ENCODE results near the gene MRC1.

The MRC1 gene

GRCh38 chr10:17783751-17784150 is 25.4 kb upstream of the MRC1 start:
- no peaks in the 10 kb centered on the region for H3K9me3 ChIP-seq (ENCODE audit: control insufficient read depth, insufficient read depth, low read depth, low read length)
- H3K4me1 ChIP-seq (ENCODE audit: control insufficient read depth, insufficient read depth, low read length), result no peaks in the 10 kb centered on the region
- CTCF ChIA-PET, result no interaction called here
- H3K36me3 ChIP-seq (ENCODE audit: control insufficient read depth in 2 of 2, insufficient read depth in 1 of 2, low read length in 2 of 2), result no peaks in the 10 kb centered on the region
- no peak overlapping the region for H3K27ac ChIP-seq (ENCODE audit: extremely low read depth, low read depth, low read length)
- POLR2A ChIA-PET, result interaction anchor here (0.5 kb wide), 1 partner anchor 168 kb away, joined by 3 read pairs; no protein-coding TSS in a partner anchor
- H3K4me3 ChIP-seq (ENCODE audit: low read depth, low read length), result no peak overlapping the region
- TF ChIP-seq ZNF626 (tag by site-specific recombination; IDR thresholded peaks at IDR 0.05) (no peak), ZBTB7A (tag by site-specific recombination; IDR thresholded peaks at IDR 0.05; ENCODE audit: low read depth) (no peak), ZXDB (tag by site-specific recombination; IDR thresholded peaks at IDR 0.05) (no peak), AEBP2 (tag by site-specific recombination; IDR thresholded peaks at IDR 0.05; ENCODE audit: borderline replicate concordance) (no peak), GLI4 (tag by site-specific recombination; IDR thresholded peaks at IDR 0.05) (no peak), ZNF48 (tag by site-specific recombination; IDR thresholded peaks at IDR 0.05) (no peak), ZNF449 (tag by site-specific recombination; IDR thresholded peaks at IDR 0.05) (no peak), ZBTB8A (tag by site-specific recombination; IDR thresholded peaks at IDR 0.05) (no peak), ZNF488 (tag by site-specific recombination; IDR thresholded peaks at IDR 0.05) (no peak), SP2 (tag by site-specific recombination; IDR thresholded peaks at IDR 0.05) (no peak), ZNF596 (tag by site-specific recombination; IDR thresholded peaks at IDR 0.05) (no peak), ZNF513 (tag by site-specific recombination; IDR thresholded peaks at IDR 0.05) (no peak), ZNF223 (tag by site-specific recombination; IDR thresholded peaks at IDR 0.05) (no peak), HOXD13 (CRISPR knock-in tag; IDR thresholded peaks at IDR 0.05; ENCODE audit: borderline replicate concordance) (no peak), ZNF645 (tag by site-specific recombination; IDR thresholded peaks at IDR 0.05) (no peak), SP7 (tag by site-specific recombination; IDR thresholded peaks at IDR 0.05) (no peak)

GRCh38 chr10:17784688-17785087 is 24.5 kb upstream of the MRC1 start:
- POLR2A ChIA-PET, result no interaction called here
- Histone ChIP-seq H3K4me3 (ENCODE audit: low read depth, low read length) (no peak overlapping the region), H3K4me1 (ENCODE audit: control insufficient read depth, insufficient read depth, low read length) (no peaks in the 10 kb centered on the region), H3K27ac (ENCODE audit: extremely low read depth, low read depth, low read length) (no peak overlapping the region), H3K36me3 (ENCODE audit: control insufficient read depth in 2 of 2, insufficient read depth in 1 of 2, low read length in 2 of 2) (no peaks in the 10 kb centered on the region), H3K9me3 (ENCODE audit: control insufficient read depth, insufficient read depth, low read depth, low read length) (no peaks in the 10 kb centered on the region)
- CTCF ChIA-PET, result interaction anchor here (0.6 to 0.7 kb wide), 2 partner anchors 11 to 316 kb away, joined by 3 read pairs; no protein-coding TSS in a partner anchor
- no peak for TF ChIP-seq ZNF2 (tag by site-specific recombination; IDR thresholded peaks at IDR 0.05)
- no peak for TF ChIP-seq ZNF394 (tag by site-specific recombination; IDR thresholded peaks at IDR 0.05; ENCODE audit: borderline replicate concordance)
- no peak for TF ChIP-seq ZNF280D (tag by site-specific recombination; IDR thresholded peaks at IDR 0.05)
- no peak for TF ChIP-seq KLF10 (tag by site-specific recombination; IDR thresholded peaks at IDR 0.05)
- TF ChIP-seq BCL11B (tag by site-specific recombination; IDR thresholded peaks at IDR 0.05; ENCODE audit: low read depth), result no peak
- TF ChIP-seq ZBTB49 (tag by site-specific recombination; IDR thresholded peaks at IDR 0.05; ENCODE audit: low read depth), result no peak
- no peak for TF ChIP-seq ZNF324 (tag by site-specific recombination; IDR thresholded peaks at IDR 0.05)
- TF ChIP-seq ZNF488 (tag by site-specific recombination; IDR thresholded peaks at IDR 0.05), result no peak

All from HEK293 (cell line).